IMR-90 (cell line): ENCODE results near the gene BECN2. TPM values are rescaled to one million over a fixed set of nuclear protein-coding genes. Genes with fewer than 3 reads are reported as not detected.

Experiments
- ATAC-seq: fragments of 200-7000 bp; cut with Tn5 transposase; 2 replicates; pipeline ENCODE4 v1.9.1; 2020; ENCODE audit warnings: low read depth, mild to moderate bottlenecking, moderate library complexity
- BruUV-seq: library from RNA; stranded (reverse); fragments of 400-500 nt; replicated peaks from 2 replicates; lab custom pipeline; 2021; lab: Mats Ljungman, UMichigan
- CTCF ChIA-PET: fragments of 300-600 bp; formaldehyde crosslinking; extraction: SDS; loops from one replicate; lab custom pipeline; 2021; ENCODE audit warnings: antibody characterized with exemption; lab: Yijun Ruan, JAX
- POLR2A ChIA-PET: fragments of 300-600 bp; sonication (Branson Sonifier 250); formaldehyde crosslinking; loops from one replicate; lab custom pipeline; 2022; ENCODE audit warnings: antibody characterized with exemption; ENCODE audit not compliant: unreplicated experiment; lab: Charles Lee
- DNase-seq: peaks from one replicate; pipeline ENCODE4 v3.0.0; 2013
- H2AFZ ChIP-seq: replicated peaks from 2 replicates; pipeline ENCODE3; 2013; ENCODE audit warnings: low read length, mild to moderate bottlenecking; ENCODE audit not compliant: poor library complexity
- H2AK5ac ChIP-seq: 2 replicates; pipeline ENCODE4 v1.6.1; 2013; ENCODE audit warnings: low read depth, low read length, inconsistent platforms
- H2AK9ac ChIP-seq: replicated peaks from 2 replicates; pipeline ENCODE3; 2013; ENCODE audit warnings: mild to moderate bottlenecking, low read depth, low read length, moderate library complexity; ENCODE audit not compliant: poor library complexity
- H2BK120ac ChIP-seq: 2 replicates; pipeline ENCODE4 v1.6.1; 2013; ENCODE audit warnings: low read depth, low read length, inconsistent platforms
- H2BK15ac ChIP-seq: 3 replicates; pipeline ENCODE4 v1.6.1; 2013; ENCODE audit warnings: low read depth, low read length, inconsistent platforms
- H2BK20ac ChIP-seq: 2 replicates; pipeline ENCODE4 v1.6.1; 2013; ENCODE audit warnings: low read depth, mild to moderate bottlenecking, inconsistent platforms, low read length, moderate library complexity
- H2BK5ac ChIP-seq: 2 replicates; pipeline ENCODE4 v1.6.1; 2013; ENCODE audit warnings: mild to moderate bottlenecking, low read depth, low read length, inconsistent platforms; ENCODE audit not compliant: poor library complexity, severe bottlenecking
- H3K14ac ChIP-seq: replicated peaks from 2 replicates; pipeline ENCODE4 v1.6.1; 2013; ENCODE audit warnings: low read depth, low read length, inconsistent platforms
- H3K18ac ChIP-seq: 2 replicates; pipeline ENCODE4 v1.6.1; 2013; ENCODE audit warnings: low read depth, low read length, control low read depth
- H3K23ac ChIP-seq: 2 replicates; pipeline ENCODE4 v1.6.1; 2013; ENCODE audit warnings: low read depth, low read length, inconsistent platforms
- H3K27ac ChIP-seq: 2 replicates; pipeline ENCODE4 v1.5.1; 2013; ENCODE audit warnings: mild to moderate bottlenecking, control low read depth, low read length; ENCODE audit not compliant: insufficient read depth
- H3K27me3 ChIP-seq: 2 replicates; pipeline ENCODE4 v1.6.1; 2013; ENCODE audit warnings: low read length; ENCODE audit not compliant: control insufficient read depth, insufficient read depth
- H3K36me3 ChIP-seq: 2 replicates; pipeline ENCODE4 v1.6.1; 2013; ENCODE audit warnings: low read length, mixed read lengths; ENCODE audit not compliant: control insufficient read depth, insufficient read depth
- H3K4ac ChIP-seq: 2 replicates; pipeline ENCODE4 v1.6.1; 2013; ENCODE audit warnings: low read depth, low read length, inconsistent platforms
- H3K4me1 ChIP-seq: 2 replicates; pipeline ENCODE4 v1.6.1; 2013; ENCODE audit warnings: low read length, mixed read lengths; ENCODE audit not compliant: control insufficient read depth, insufficient read depth
- H3K4me2 ChIP-seq: 2 replicates; pipeline ENCODE4 v1.6.1; 2013; ENCODE audit warnings: low read depth, mild to moderate bottlenecking, control low read depth, low read length, moderate library complexity
- H3K4me3 ChIP-seq: 2 replicates; pipeline ENCODE4 v1.5.1; 2013; ENCODE audit warnings: low read depth, mild to moderate bottlenecking, control low read depth, low read length, moderate library complexity; ENCODE audit not compliant: insufficient read depth
- H3K56ac ChIP-seq: 2 replicates; pipeline ENCODE4 v1.6.1; 2013; ENCODE audit warnings: low read length, inconsistent platforms; ENCODE audit not compliant: insufficient read depth; ENCODE audit errors: extremely low read depth
- H3K79me1 ChIP-seq, 2 experiments: 2 replicates each; pipeline ENCODE4 v1.6.1; 2013; ENCODE audit warnings: low read length in 2 of 2, inconsistent platforms in 1 of 2, low read depth in 1 of 2
- H3K9ac ChIP-seq: 2 replicates; pipeline ENCODE4 v1.6.1; 2013; ENCODE audit warnings: low read depth, low read length, control low read depth
- H3K9me1 ChIP-seq: 2 replicates; pipeline ENCODE4 v1.6.1; 2013; ENCODE audit warnings: low read length, inconsistent platforms; ENCODE audit not compliant: insufficient read depth
- H3K9me3 ChIP-seq: 2 replicates; pipeline ENCODE4 v1.6.1; 2013; ENCODE audit warnings: low read length; ENCODE audit not compliant: control insufficient read depth, insufficient read depth
- H4K20me1 ChIP-seq: 2 replicates; pipeline ENCODE4 v1.6.1; 2013; ENCODE audit warnings: low read length, inconsistent platforms; ENCODE audit not compliant: insufficient read depth
- H4K5ac ChIP-seq: 2 replicates; pipeline ENCODE4 v1.6.1; 2013; ENCODE audit warnings: mild to moderate bottlenecking, low read depth, low read length, control low read depth
- H4K8ac ChIP-seq, 2 experiments: 2 replicates each; pipeline ENCODE4 v1.6.1; 2013; ENCODE audit warnings: low read depth in 2 of 2, low read length in 2 of 2, control low read depth in 1 of 2, inconsistent platforms in 1 of 2
- H4K91ac ChIP-seq: 2 replicates; pipeline ENCODE4 v1.6.1; 2013; ENCODE audit warnings: low read depth, low read length, inconsistent platforms; ENCODE audit not compliant: insufficient read depth
- CEBPB ChIP-seq: IDR thresholded peaks from 2 replicates; pipeline ENCODE4 v1.6.1; 2012; ENCODE audit warnings: low read depth, low read length, improper control_type of control experiment
- CHD1 ChIP-seq: IDR thresholded peaks from 2 replicates; pipeline ENCODE4 v1.6.1; 2012; ENCODE audit warnings: low read depth, low read length, improper control_type of control experiment
- MAFK ChIP-seq: IDR thresholded peaks from 2 replicates; pipeline ENCODE4 v1.6.1; 2012; ENCODE audit warnings: low read depth, low read length, improper control_type of control experiment
- POLR2A ChIP-seq: IDR thresholded peaks from 2 replicates; pipeline ENCODE4 v1.6.1; 2012; ENCODE audit warnings: mild to moderate bottlenecking, low read depth, low read length
- RFX5 ChIP-seq: IDR thresholded peaks from 2 replicates; pipeline ENCODE4 v1.8.0; 2012; ENCODE audit warnings: low read depth, mild to moderate bottlenecking, low read length, moderate library complexity
- SMC3 ChIP-seq: fragments of 150-350 bp; IDR thresholded peaks from 2 replicates; pipeline ENCODE4 v1.6.1; 2016; ENCODE audit warnings: low read depth, mild to moderate bottlenecking, antibody characterized with exemption, low read length, moderate library complexity
- WGBS, 2 experiments: methylation state at CpG; one replicate each; pipeline versions ENCODE4 v1.1.5 to v1.1.7; 2013; ENCODE audit warnings: missing lambda C conversion rate in 2 of 2; ENCODE audit not compliant: insufficient read length in 1 of 2; ENCODE audit errors: extremely low coverage in 2 of 2; 5-methylcytosine and 5-hydroxymethylcytosine counted together
- dilution Hi-C: fragments of 300-500 bp; cut with HindIII; formaldehyde crosslinking; loops from one replicate; pipeline ENCODE4 v1.14.3; 2018; ENCODE audit warnings: low sequenced_read_pairs; ENCODE audit not compliant: unreplicated experiment
- in situ Hi-C: fragments of 300-500 bp; cut with MboI; formaldehyde crosslinking; loops from 3 replicates; pipeline ENCODE4 v1.14.3; 2019; ENCODE audit warnings: low sequenced_read_pairs, inconsistent platforms, mixed read lengths
- intact Hi-C: fragments of 100-400 bp; cut with micrococcal nuclease; formaldehyde crosslinking; loops from 2 replicates; pipeline ENCODE4 v1.10.0; 2022
- polyA plus RNA-seq, 3 experiments: library from polyadenylated mRNA; depleted of rRNA; stranded (reverse); fragments of >200 nt; gene quantifications; 2 replicates each; pipeline ENCODE4 v1.2.3, GENCODE V29; 2012; ENCODE audit warnings: low replicate concordance in 1 of 3
- total RNA-seq: library from RNA; depleted of rRNA; stranded (reverse); fragments of >200 nt; gene quantifications from 2 replicates; pipeline ENCODE4 v1.2.3, GENCODE V29; 2012
- TF ChIP-seq, protein P1 (sequence below): fragments of 150-350 bp; IDR thresholded peaks from 2 replicates; pipeline ENCODE4 v1.6.1; 2017; ENCODE audit warnings: mild to moderate bottlenecking, antibody characterized with exemption, low read length, low read depth

BECN2 gene
- total and polyA plus RNA-seq, 2 of the 4 experiments (the other 2 are of a cell fraction): not detected

DNA sequence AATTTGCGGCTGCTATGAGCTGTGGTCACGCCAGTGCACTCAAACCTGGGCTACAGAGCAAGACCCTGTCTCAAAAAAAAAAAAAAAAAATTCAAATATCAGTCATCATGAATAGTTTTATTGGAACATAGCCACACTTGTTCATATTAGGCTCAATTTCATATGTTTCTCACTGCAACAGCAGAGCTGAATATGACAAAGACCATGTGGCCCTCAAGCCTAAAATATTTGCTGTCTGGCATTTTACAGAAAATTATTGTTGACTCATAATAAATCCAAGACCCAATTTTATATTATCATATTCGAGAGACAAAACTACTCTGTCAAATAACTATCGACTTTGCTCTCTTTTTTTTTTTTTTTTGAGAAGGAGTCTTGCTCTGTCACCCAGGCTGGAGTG, 11.0 kb downstream of the BECN2 start:
- Histone ChIP-seq H4K20me1 (no peaks in the 10 kb centered on the region), H3K4me1 (no peaks in the 10 kb centered on the region), H3K27me3 (no peaks in the 10 kb centered on the region), H3K23ac (no peak overlapping the region), H3K9me3 (peaks cover 2% of the 10 kb centered on the region; the same call in 1 of the 2 replicates), H2BK5ac (no peak overlapping the region), H2AFZ (no peak overlapping the region), H3K4me3 (no peak overlapping the region), H3K79me1 (no peaks in the 10 kb centered on the region), H4K8ac (no peak overlapping the region), H3K14ac (no peak overlapping the region), H2AK5ac (no peak overlapping the region), H3K27ac (no peak overlapping the region), H3K56ac (no peak overlapping the region), H2BK120ac (no peak overlapping the region), H3K4me2 (no peak overlapping the region), H2BK15ac (no peak overlapping the region), H4K91ac (no peak overlapping the region), H2AK9ac (no peak overlapping the region), H3K36me3 (no peaks in the 10 kb centered on the region), H3K4ac (no peak overlapping the region), H3K9ac (no peak overlapping the region), H2BK20ac (no peak overlapping the region), H3K9me1 (no peaks in the 10 kb centered on the region), H4K5ac (no peak overlapping the region), H3K18ac (no peak overlapping the region)
- TF ChIP-seq POLR2A: no peak
- TF ChIP-seq CEBPB: no peak
- TF ChIP-seq, protein P1, sequence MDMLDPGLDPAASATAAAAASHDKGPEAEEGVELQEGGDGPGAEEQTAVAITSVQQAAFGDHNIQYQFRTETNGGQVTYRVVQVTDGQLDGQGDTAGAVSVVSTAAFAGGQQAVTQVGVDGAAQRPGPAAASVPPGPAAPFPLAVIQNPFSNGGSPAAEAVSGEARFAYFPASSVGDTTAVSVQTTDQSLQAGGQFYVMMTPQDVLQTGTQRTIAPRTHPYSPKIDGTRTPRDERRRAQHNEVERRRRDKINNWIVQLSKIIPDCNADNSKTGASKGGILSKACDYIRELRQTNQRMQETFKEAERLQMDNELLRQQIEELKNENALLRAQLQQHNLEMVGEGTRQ: no peak
- no peak for TF ChIP-seq RFX5
- no peak for TF ChIP-seq SMC3
- no peak for TF ChIP-seq MAFK
- no peak for TF ChIP-seq CHD1
- ATAC-seq (no peak), DNase-seq (no peak)
- POLR2A ChIA-PET: no interaction called here
- CTCF ChIA-PET: interaction anchor here (0.6 kb wide), 1 partner anchor 17 kb away, joined by 6 read pairs; no protein-coding TSS in a partner anchor
- no CpG with 5 or more reads among the region's 4 CpGs for WGBS, 2 experiments
- BruUV-seq: no TSS peak
- dilution Hi-C loops: no loop called here
- in situ Hi-C loops: no loop called here
- intact Hi-C loops: no loop called here
